GM12892 (cell line): ENCODE measurements around the gene OR10V1.

Experiments
- POLR2A ChIP-seq: IDR thresholded peaks from 2 replicates; pipeline ENCODE4 v1.6.1; 2011; ENCODE audit warnings: low read depth, low read length, control low read depth
- POLR2AphosphoS5 ChIP-seq: IDR thresholded peaks from 2 replicates; pipeline ENCODE4 v1.6.1; 2011; ENCODE audit warnings: low read depth, low read length, control low read depth
- TAF1 ChIP-seq: IDR thresholded peaks from 2 replicates; pipeline ENCODE4 v1.6.1; 2011; ENCODE audit warnings: low read depth, mild to moderate bottlenecking, control low read depth, low read length, borderline replicate concordance

- no peak for TF ChIP-seq POLR2A
- TF ChIP-seq POLR2AphosphoS5 = no peak
- no peak for TF ChIP-seq TAF1
Observed at GRCh38 chr11:59746111-59746510, 32.5 kb upstream of the OR10V1 start.
